Kidney epithelial cell (primary cell): ENCODE data around the gene TMEM208. TPM values are rescaled to one million over a fixed set of nuclear protein-coding genes. Genes with fewer than 3 reads are reported as not detected.

Experiments used
- DNase-seq: peaks from one replicate; pipeline ENCODE4 v3.0.0-alpha.2; 2010; ENCODE audit warnings: low read depth
- H3K27me3 ChIP-seq: 2 replicates; pipeline ENCODE4 v1.6.0; 2011; ENCODE audit warnings: low read length; ENCODE audit not compliant: control insufficient read depth, insufficient read depth
- H3K36me3 ChIP-seq: 2 replicates; pipeline ENCODE4 v1.5.1; 2011; ENCODE audit warnings: low read length; ENCODE audit not compliant: control insufficient read depth, insufficient read depth
- H3K4me3 ChIP-seq: 2 replicates; pipeline ENCODE4 v1.5.1; 2011; ENCODE audit warnings: low read depth, mild to moderate bottlenecking, control low read depth, low read length
- total RNA-seq: library from RNA; depleted of rRNA; stranded (reverse); fragments of >200 nt; gene quantifications from 2 replicates; pipeline ENCODE4 v1.2.3, GENCODE V29; 2015
- TF ChIP-seq, protein P1 (sequence below): IDR thresholded peaks from 2 replicates; pipeline ENCODE4 v1.5.1; 2011; ENCODE audit warnings: mild to moderate bottlenecking, moderate library complexity, low read length, control low read depth, inconsistent platforms; ENCODE audit not compliant: insufficient read depth, poor library complexity, severe bottlenecking

TMEM208 gene
- total RNA-seq, 1 donor from 2014 or later: 59.3 TPM

DNA sequence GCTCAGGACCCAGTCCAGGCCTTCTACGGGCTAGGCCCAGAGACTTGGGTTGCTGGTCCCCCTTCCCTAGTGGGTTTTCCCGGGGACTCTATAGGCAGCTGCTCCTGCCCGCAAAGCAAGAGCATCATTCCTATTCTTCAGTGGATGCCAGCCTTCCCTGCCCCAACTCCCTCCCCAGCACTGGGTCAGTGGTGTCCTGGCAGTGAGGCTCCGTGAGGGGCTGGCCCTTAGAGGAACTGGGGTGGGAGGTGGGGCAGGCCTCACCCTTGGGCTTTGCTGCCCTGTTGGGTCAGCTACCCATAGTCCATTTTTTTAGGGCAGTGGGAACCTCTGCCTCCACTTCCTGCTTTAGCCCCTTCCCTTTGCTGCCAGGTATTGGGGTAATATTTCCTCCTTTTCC lies 44.5 kb downstream of the TMEM208 start:
- TF ChIP-seq, protein P1, sequence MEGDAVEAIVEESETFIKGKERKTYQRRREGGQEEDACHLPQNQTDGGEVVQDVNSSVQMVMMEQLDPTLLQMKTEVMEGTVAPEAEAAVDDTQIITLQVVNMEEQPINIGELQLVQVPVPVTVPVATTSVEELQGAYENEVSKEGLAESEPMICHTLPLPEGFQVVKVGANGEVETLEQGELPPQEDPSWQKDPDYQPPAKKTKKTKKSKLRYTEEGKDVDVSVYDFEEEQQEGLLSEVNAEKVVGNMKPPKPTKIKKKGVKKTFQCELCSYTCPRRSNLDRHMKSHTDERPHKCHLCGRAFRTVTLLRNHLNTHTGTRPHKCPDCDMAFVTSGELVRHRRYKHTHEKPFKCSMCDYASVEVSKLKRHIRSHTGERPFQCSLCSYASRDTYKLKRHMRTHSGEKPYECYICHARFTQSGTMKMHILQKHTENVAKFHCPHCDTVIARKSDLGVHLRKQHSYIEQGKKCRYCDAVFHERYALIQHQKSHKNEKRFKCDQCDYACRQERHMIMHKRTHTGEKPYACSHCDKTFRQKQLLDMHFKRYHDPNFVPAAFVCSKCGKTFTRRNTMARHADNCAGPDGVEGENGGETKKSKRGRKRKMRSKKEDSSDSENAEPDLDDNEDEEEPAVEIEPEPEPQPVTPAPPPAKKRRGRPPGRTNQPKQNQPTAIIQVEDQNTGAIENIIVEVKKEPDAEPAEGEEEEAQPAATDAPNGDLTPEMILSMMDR: no peak
- Histone ChIP-seq H3K27me3 (no peaks in the 10 kb centered on the region), H3K4me3 (no peak overlapping the region), H3K36me3 (no peaks in the 10 kb centered on the region)
- DNase-seq: no peak

GRCh38 chr16:67275321-67275720 lies 48.4 kb downstream of the TMEM208 start:
- H3K4me3 ChIP-seq: no peak overlapping the region
- DNase-seq: no peak
- TF ChIP-seq, protein P1: no peak
- H3K27me3 ChIP-seq: no peaks in the 10 kb centered on the region
- H3K36me3 ChIP-seq: no peaks in the 10 kb centered on the region

DNA sequence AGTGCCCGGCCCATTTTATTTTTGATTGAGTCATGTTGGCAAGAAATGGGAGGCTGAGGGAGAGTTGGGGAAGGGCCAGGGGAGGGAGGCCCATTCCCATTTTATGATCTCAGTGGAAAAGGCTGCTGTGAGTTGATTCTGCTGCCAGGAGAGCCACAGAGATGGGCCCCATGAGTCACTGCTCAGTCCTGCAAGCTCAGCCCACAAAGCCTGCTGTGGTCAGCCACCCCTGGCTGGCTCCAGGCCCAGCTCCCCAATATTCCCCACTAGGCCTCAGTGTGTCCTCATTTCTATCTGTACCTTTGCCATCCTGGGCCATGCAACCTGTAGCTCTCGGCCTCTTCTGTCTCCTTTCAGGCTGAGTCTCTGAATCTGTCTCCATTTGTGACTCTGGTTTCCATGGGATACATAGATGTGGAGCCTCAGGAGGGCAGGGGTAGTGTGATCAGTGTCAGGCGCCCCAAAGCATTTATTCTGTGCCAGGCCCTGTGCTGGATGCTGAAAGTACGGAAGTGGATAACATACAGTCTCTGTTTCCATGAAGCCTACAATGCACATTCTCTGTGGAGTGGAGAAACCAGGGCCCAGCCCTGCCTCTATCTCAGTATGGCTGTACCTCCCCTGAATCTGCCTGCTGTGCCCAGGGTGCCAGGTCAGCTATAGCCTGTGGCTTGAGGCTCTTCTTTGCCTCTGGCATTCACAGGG lies 50.5 kb downstream of the TMEM208 start:
- TF ChIP-seq, protein P1: no peak
- DNase-seq: peak; percentile 98
- no peak overlapping the region for H3K4me3 ChIP-seq
- no peaks in the 10 kb centered on the region for H3K27me3 ChIP-seq
- H3K36me3 ChIP-seq: no peaks in the 10 kb centered on the region

DNA sequence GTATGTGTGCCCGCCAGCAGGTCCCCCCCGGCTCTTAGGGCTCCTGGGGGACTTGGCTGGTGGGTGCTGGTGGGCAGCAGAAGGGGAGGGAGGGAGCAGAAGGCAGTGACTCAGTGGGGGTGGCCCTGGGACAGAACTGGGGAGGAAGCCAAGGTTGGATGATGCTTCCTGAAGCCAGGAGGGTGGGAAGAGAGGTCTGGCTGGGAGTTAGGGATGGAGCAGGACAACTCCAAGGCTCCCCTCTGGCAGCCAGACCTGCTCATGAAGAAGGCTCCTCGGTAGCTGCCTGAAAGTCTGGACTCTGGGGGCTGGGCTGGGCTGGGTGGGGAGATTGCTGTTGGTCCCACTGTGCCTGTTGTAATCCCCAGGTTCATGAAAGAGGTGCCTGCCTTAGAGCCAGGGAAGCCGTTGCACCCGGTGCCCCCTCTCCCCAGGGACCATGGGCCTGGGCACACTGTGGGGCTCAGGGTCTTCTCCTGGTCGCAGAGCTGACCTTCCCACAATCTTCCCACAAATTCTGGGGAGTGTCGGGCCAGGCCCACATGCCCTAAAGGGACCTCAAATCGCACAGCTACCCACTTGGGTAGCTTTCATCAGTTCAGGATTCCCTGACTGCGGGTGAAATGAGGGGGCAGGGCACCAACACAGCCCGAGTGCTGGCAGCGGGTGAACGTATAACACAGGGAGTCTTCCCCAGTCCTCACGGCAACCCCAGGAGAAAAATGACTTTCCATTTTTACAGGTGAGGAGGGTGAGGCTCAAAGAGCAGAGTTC lies 51.3 kb downstream of the TMEM208 start:
- no peak for DNase-seq
- TF ChIP-seq, protein P1: no peak
- Histone ChIP-seq H3K27me3 (no peaks in the 10 kb centered on the region), H3K4me3 (peak overlapping the region; percentile 49), H3K36me3 (no peaks in the 10 kb centered on the region)

Other genes starting within 250 kb of the TMEM208 start
- 1.3 and 2.3 TPM in 2 replicates for gene CES4A, start 238.5 kb upstream of the TMEM208 start, total RNA-seq
- 57.4 and 64.5 TPM in 2 replicates for gene CBFB, start 198.0 kb upstream of the TMEM208 start, total RNA-seq
- gene PHAF1, start 117.2 kb upstream of the TMEM208 start, total RNA-seq: 23.1 and 24.6 TPM in 2 replicates
- 1.5 and 2.4 TPM in 2 replicates for gene B3GNT9, start 76.1 kb upstream of the TMEM208 start, total RNA-seq
- 30.0 and 36.3 TPM in 2 replicates for gene TRADD, start 67.2 kb upstream of the TMEM208 start, total RNA-seq
- 6.6 and 9.6 TPM in 2 replicates for gene FBXL8, start 67.2 kb upstream of the TMEM208 start, total RNA-seq
- gene HSF4, start 62.4 kb upstream of the TMEM208 start, total RNA-seq: 1.5 and 5.5 TPM in 2 replicates
- gene NOL3, start 56.6 kb upstream of the TMEM208 start, total RNA-seq: 23.9 and 28.3 TPM in 2 replicates
- 10.8 and 16.0 TPM in 2 replicates for gene MATCAP1, start 43.2 kb upstream of the TMEM208 start, total RNA-seq
- 0.21 and 0.25 TPM in 2 replicates for gene EXOC3L1, start 37.0 kb upstream of the TMEM208 start, total RNA-seq
- gene E2F4, start 35.0 kb upstream of the TMEM208 start, total RNA-seq: 84.9 and 109 TPM in 2 replicates
- gene ELMO3, start 28.0 kb upstream of the TMEM208 start, total RNA-seq: 5.2 and 5.9 TPM in 2 replicates
- gene FHOD1, start 20.4 kb downstream of the TMEM208 start, total RNA-seq: 3.8 and 11.4 TPM in 2 replicates
- gene SLC9A5, start 21.8 kb downstream of the TMEM208 start, total RNA-seq: 0.07 TPM in 1 of 2 replicates, not detected in the other
- gene PLEKHG4, start 52.4 kb downstream of the TMEM208 start, total RNA-seq: 9.7 and 19.7 TPM in 2 replicates
- 0.08 and 0.21 TPM in 2 replicates for gene KCTD19, start 99.6 kb downstream of the TMEM208 start, total RNA-seq
- 0.41 and 0.54 TPM in 2 replicates for gene LRRC36, start 99.7 kb downstream of the TMEM208 start, total RNA-seq
- gene TPPP3, start 166.4 kb downstream of the TMEM208 start, total RNA-seq: 0.46 and 1.4 TPM in 2 replicates
- 9.5 and 11.3 TPM in 2 replicates for gene ZDHHC1, start 189.3 kb downstream of the TMEM208 start, total RNA-seq
- gene HSD11B2, start 204.0 kb downstream of the TMEM208 start, total RNA-seq: 0.96 and 5.8 TPM in 2 replicates